Measurements from ENCODE around the gene BABAM2.

Gene BABAM2

GRCh38 chr2:28185153-28185552 is 294.6 kb downstream of the BABAM2 start:
- DNase-seq (ENCODE audit: insufficient read length, low spot score) (no peak), FAIRE-seq (no peak)
- TF ChIP-seq CTCF (IDR thresholded peaks at IDR 0.05; ENCODE audit: insufficient read depth, missing control alignments), result no peak

- FAIRE-seq, result no peak
- TF ChIP-seq CTCF (IDR thresholded peaks at IDR 0.05; ENCODE audit: insufficient read depth, missing control alignments), result no peak
- DNase-seq (ENCODE audit: insufficient read length, low spot score), result no peak
Observed at GRCh38 chr2:28185891-28186290, 295.4 kb downstream of the BABAM2 start.

GRCh38 chr2:28187186-28187585 is 296.7 kb downstream of the BABAM2 start:
- DNase-seq (ENCODE audit: insufficient read length, low spot score), result no peak
- no peak for FAIRE-seq
- TF ChIP-seq CTCF (IDR thresholded peaks at IDR 0.05; ENCODE audit: insufficient read depth, missing control alignments), result no peak

GRCh38 chr2:28188436-28188835 is 297.9 kb downstream of the BABAM2 start:
- TF ChIP-seq CTCF (IDR thresholded peaks at IDR 0.05; ENCODE audit: insufficient read depth, missing control alignments), result no peak
- no peak for FAIRE-seq
- no peak for DNase-seq (ENCODE audit: insufficient read length, low spot score)

- FAIRE-seq, result no peak
- no peak for DNase-seq (ENCODE audit: insufficient read length, low spot score)
- no peak for TF ChIP-seq CTCF (IDR thresholded peaks at IDR 0.05; ENCODE audit: insufficient read depth, missing control alignments)
Observed at GRCh38 chr2:28193630-28194403, 303.3 kb downstream of the BABAM2 start.

GRCh38 chr2:28199995-28200679 is 309.6 kb downstream of the BABAM2 start:
- FAIRE-seq (no peak), DNase-seq (ENCODE audit: insufficient read length, low spot score) (no peak)
- no peak for TF ChIP-seq CTCF (IDR thresholded peaks at IDR 0.05; ENCODE audit: insufficient read depth, missing control alignments)

GRCh38 chr2:28201671-28202180 is 311.2 kb downstream of the BABAM2 start:
- DNase-seq (ENCODE audit: insufficient read length, low spot score) (no peak), FAIRE-seq (peak; percentile 55)
- no peak for TF ChIP-seq CTCF (IDR thresholded peaks at IDR 0.05; ENCODE audit: insufficient read depth, missing control alignments)
